ENCODE results near the gene CACHD1.

CACHD1 gene

GRCh38 chr1:64686828-64687724 lies 217.1 kb downstream of the CACHD1 start:
- Histone ChIP-seq H4K20me1 (ENCODE audit: insufficient read depth, low read length) (no peaks in the 10 kb centered on the region), H3K9me3 (ENCODE audit: insufficient read depth, low read length) (no peaks in the 10 kb centered on the region), H3K4me3 (ENCODE audit: low read length) (no peak overlapping the region), H3K27me3 (ENCODE audit: low read depth, low read length) (no peaks in the 10 kb centered on the region), H3K4me1 (ENCODE audit: low read length) (no peaks in the 10 kb centered on the region), H2AFZ (ENCODE audit: low read depth, low read length) (no peak overlapping the region), H3K4me2 (ENCODE audit: low read length) (no peak overlapping the region), H3K36me3 (replicated peaks; ENCODE audit: low read depth, low read length) (no peaks in the 10 kb centered on the region), H3K9ac (ENCODE audit: low read length) (no peak overlapping the region), H3K27ac (ENCODE audit: low read length) (no peak overlapping the region), H3K79me2 (ENCODE audit: low read length) (no peaks in the 10 kb centered on the region)
- no peak for TF ChIP-seq EZH2phosphoT487 (IDR thresholded peaks at IDR 0.05; ENCODE audit: low read depth)
- peak; percentile 67 for TF ChIP-seq CTCF (IDR thresholded peaks at IDR 0.05; ENCODE audit: low read depth, low read length)

DNA sequence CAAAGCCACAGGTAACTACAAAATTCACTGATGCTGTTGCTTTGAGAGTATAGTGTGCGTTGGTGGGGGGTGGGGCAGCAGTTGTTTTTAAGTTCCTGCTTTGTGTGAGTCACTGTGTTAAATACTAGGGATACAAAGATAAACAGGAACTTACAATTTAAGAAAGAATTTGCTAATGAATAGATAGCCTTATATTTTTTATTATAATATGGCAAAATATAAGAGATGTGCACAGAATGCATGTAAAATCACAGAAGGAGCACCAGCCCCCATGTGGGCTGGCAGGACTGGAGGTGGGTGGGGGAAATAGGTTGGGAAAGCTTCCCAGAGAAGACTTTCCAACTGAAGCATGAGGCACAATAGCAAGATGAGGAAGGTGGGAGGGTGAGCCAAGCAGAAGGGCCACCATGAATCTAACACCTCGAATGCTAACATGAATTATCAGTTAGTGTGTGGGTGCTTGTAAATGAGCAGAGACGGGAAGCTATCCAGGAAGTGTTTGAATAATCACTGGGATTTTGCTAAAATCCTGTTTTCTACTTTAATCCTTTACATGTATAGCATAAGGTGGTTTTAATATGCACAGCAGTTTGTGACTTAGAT lies 217.9 kb downstream of the CACHD1 start:
- H3K9ac ChIP-seq (ENCODE audit: low read length) = no peak overlapping the region
- H3K79me2 ChIP-seq (ENCODE audit: low read length) = no peaks in the 10 kb centered on the region
- TF ChIP-seq CTCF (IDR thresholded peaks at IDR 0.05; ENCODE audit: low read depth, low read length) = no peak
- TF ChIP-seq EZH2phosphoT487 (IDR thresholded peaks at IDR 0.05; ENCODE audit: low read depth) = no peak
- H3K4me2 ChIP-seq (ENCODE audit: low read length) = no peak overlapping the region
- H3K27ac ChIP-seq (ENCODE audit: low read length) = no peak overlapping the region
- H3K36me3 ChIP-seq (replicated peaks; ENCODE audit: low read depth, low read length) = no peaks in the 10 kb centered on the region
- no peak overlapping the region for H3K4me3 ChIP-seq (ENCODE audit: low read length)
- H3K4me1 ChIP-seq (ENCODE audit: low read length) = no peaks in the 10 kb centered on the region
- H2AFZ ChIP-seq (ENCODE audit: low read depth, low read length) = no peak overlapping the region
- no peaks in the 10 kb centered on the region for H3K27me3 ChIP-seq (ENCODE audit: low read depth, low read length)
- H3K9me3 ChIP-seq (ENCODE audit: insufficient read depth, low read length) = no peaks in the 10 kb centered on the region
- H4K20me1 ChIP-seq (ENCODE audit: insufficient read depth, low read length) = no peaks in the 10 kb centered on the region

- TF ChIP-seq CTCF (IDR thresholded peaks at IDR 0.05; ENCODE audit: low read depth, low read length) (no peak), EZH2phosphoT487 (IDR thresholded peaks at IDR 0.05; ENCODE audit: low read depth) (no peak)
- Histone ChIP-seq H3K4me2 (ENCODE audit: low read length) (no peak overlapping the region), H3K4me1 (ENCODE audit: low read length) (no peaks in the 10 kb centered on the region)
Observed at GRCh38 chr1:64691626-64692025, 221.7 kb downstream of the CACHD1 start.

DNA sequence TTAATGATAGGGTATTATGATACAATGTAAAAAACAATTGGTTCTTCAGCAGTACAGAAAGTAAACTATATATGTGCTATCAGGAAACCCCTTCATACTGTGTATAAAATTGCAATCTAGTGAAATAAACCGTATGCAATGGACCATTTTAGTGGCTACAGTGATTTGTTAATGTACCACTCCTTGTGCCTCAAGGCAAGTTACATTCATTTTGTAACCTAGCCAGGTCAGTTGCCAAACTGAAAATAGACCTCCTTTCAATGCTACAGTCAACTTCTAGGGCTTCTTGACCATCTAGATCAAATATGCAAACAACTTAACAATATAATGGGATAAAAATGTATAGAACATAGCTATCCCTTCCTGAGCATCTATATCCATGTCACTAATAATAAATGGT lies 223.0 kb downstream of the CACHD1 start:
- no peak overlapping the region for H2AFZ ChIP-seq (ENCODE audit: low read depth, low read length)
- no peak overlapping the region for H3K27ac ChIP-seq (ENCODE audit: low read length)
- H3K79me2 ChIP-seq (ENCODE audit: low read length) = no peaks in the 10 kb centered on the region
- no peak for TF ChIP-seq CTCF (IDR thresholded peaks at IDR 0.05; ENCODE audit: low read depth, low read length)
- no peak for TF ChIP-seq EZH2phosphoT487 (IDR thresholded peaks at IDR 0.05; ENCODE audit: low read depth)
- H3K36me3 ChIP-seq (replicated peaks; ENCODE audit: low read depth, low read length) = no peaks in the 10 kb centered on the region
- no peaks in the 10 kb centered on the region for H4K20me1 ChIP-seq (ENCODE audit: insufficient read depth, low read length)
- no peaks in the 10 kb centered on the region for H3K9me3 ChIP-seq (ENCODE audit: insufficient read depth, low read length)
- no peaks in the 10 kb centered on the region for H3K27me3 ChIP-seq (ENCODE audit: low read depth, low read length)
- no peak overlapping the region for H3K4me3 ChIP-seq (ENCODE audit: low read length)
- H3K4me2 ChIP-seq (ENCODE audit: low read length) = no peak overlapping the region
- no peaks in the 10 kb centered on the region for H3K4me1 ChIP-seq (ENCODE audit: low read length)
- no peak overlapping the region for H3K9ac ChIP-seq (ENCODE audit: low read length)

More at GRCh38 chr1:64691626-64692025, 221.7 kb downstream of the CACHD1 start:
- Histone ChIP-seq H4K20me1 (ENCODE audit: insufficient read depth, low read length) (no peaks in the 10 kb centered on the region), H3K4me3 (ENCODE audit: low read length) (no peak overlapping the region), H3K27ac (ENCODE audit: low read length) (no peak overlapping the region), H3K79me2 (ENCODE audit: low read length) (no peaks in the 10 kb centered on the region), H2AFZ (ENCODE audit: low read depth, low read length) (no peak overlapping the region), H3K36me3 (replicated peaks; ENCODE audit: low read depth, low read length) (no peaks in the 10 kb centered on the region), H3K9me3 (ENCODE audit: insufficient read depth, low read length) (no peaks in the 10 kb centered on the region), H3K9ac (ENCODE audit: low read length) (no peak overlapping the region), H3K27me3 (ENCODE audit: low read depth, low read length) (no peaks in the 10 kb centered on the region)
